IMR-90 (cell line): ENCODE data around the gene NOS1. TPM values are rescaled to one million over a fixed set of nuclear protein-coding genes. Genes with fewer than 3 reads are reported as not detected.

Experiments
- ATAC-seq: fragments of 200-7000 bp; cut with Tn5 transposase; 2 replicates; pipeline ENCODE4 v1.9.1; 2020; ENCODE audit warnings: low read depth, mild to moderate bottlenecking, moderate library complexity
- BruUV-seq: library from RNA; stranded (reverse); fragments of 400-500 nt; replicated peaks from 2 replicates; lab custom pipeline; 2021; lab: Mats Ljungman, UMichigan
- CTCF ChIA-PET: fragments of 300-600 bp; formaldehyde crosslinking; extraction: SDS; loops from one replicate; lab custom pipeline; 2021; ENCODE audit warnings: antibody characterized with exemption; lab: Yijun Ruan, JAX
- POLR2A ChIA-PET: fragments of 300-600 bp; sonication (Branson Sonifier 250); formaldehyde crosslinking; loops from one replicate; lab custom pipeline; 2022; ENCODE audit warnings: antibody characterized with exemption; ENCODE audit not compliant: unreplicated experiment; lab: Charles Lee
- DNase-seq: peaks from one replicate; pipeline ENCODE4 v3.0.0; 2013
- H2AFZ ChIP-seq: replicated peaks from 2 replicates; pipeline ENCODE3; 2013; ENCODE audit warnings: low read length, mild to moderate bottlenecking; ENCODE audit not compliant: poor library complexity
- H2AK5ac ChIP-seq: 2 replicates; pipeline ENCODE4 v1.6.1; 2013; ENCODE audit warnings: low read depth, low read length, inconsistent platforms
- H2AK9ac ChIP-seq: replicated peaks from 2 replicates; pipeline ENCODE3; 2013; ENCODE audit warnings: mild to moderate bottlenecking, low read depth, low read length, moderate library complexity; ENCODE audit not compliant: poor library complexity
- H2BK120ac ChIP-seq: 2 replicates; pipeline ENCODE4 v1.6.1; 2013; ENCODE audit warnings: low read depth, low read length, inconsistent platforms
- H2BK15ac ChIP-seq: 3 replicates; pipeline ENCODE4 v1.6.1; 2013; ENCODE audit warnings: low read depth, low read length, inconsistent platforms
- H2BK20ac ChIP-seq: 2 replicates; pipeline ENCODE4 v1.6.1; 2013; ENCODE audit warnings: low read depth, mild to moderate bottlenecking, inconsistent platforms, low read length, moderate library complexity
- H2BK5ac ChIP-seq: 2 replicates; pipeline ENCODE4 v1.6.1; 2013; ENCODE audit warnings: mild to moderate bottlenecking, low read depth, low read length, inconsistent platforms; ENCODE audit not compliant: poor library complexity, severe bottlenecking
- H3K14ac ChIP-seq: replicated peaks from 2 replicates; pipeline ENCODE4 v1.6.1; 2013; ENCODE audit warnings: low read depth, low read length, inconsistent platforms
- H3K18ac ChIP-seq: 2 replicates; pipeline ENCODE4 v1.6.1; 2013; ENCODE audit warnings: low read depth, low read length, control low read depth
- H3K23ac ChIP-seq: 2 replicates; pipeline ENCODE4 v1.6.1; 2013; ENCODE audit warnings: low read depth, low read length, inconsistent platforms
- H3K27ac ChIP-seq: 2 replicates; pipeline ENCODE4 v1.5.1; 2013; ENCODE audit warnings: mild to moderate bottlenecking, control low read depth, low read length; ENCODE audit not compliant: insufficient read depth
- H3K27me3 ChIP-seq: 2 replicates; pipeline ENCODE4 v1.6.1; 2013; ENCODE audit warnings: low read length; ENCODE audit not compliant: control insufficient read depth, insufficient read depth
- H3K36me3 ChIP-seq: 2 replicates; pipeline ENCODE4 v1.6.1; 2013; ENCODE audit warnings: low read length, mixed read lengths; ENCODE audit not compliant: control insufficient read depth, insufficient read depth
- H3K4ac ChIP-seq: 2 replicates; pipeline ENCODE4 v1.6.1; 2013; ENCODE audit warnings: low read depth, low read length, inconsistent platforms
- H3K4me1 ChIP-seq: 2 replicates; pipeline ENCODE4 v1.6.1; 2013; ENCODE audit warnings: low read length, mixed read lengths; ENCODE audit not compliant: control insufficient read depth, insufficient read depth
- H3K4me2 ChIP-seq: 2 replicates; pipeline ENCODE4 v1.6.1; 2013; ENCODE audit warnings: low read depth, mild to moderate bottlenecking, control low read depth, low read length, moderate library complexity
- H3K4me3 ChIP-seq: 2 replicates; pipeline ENCODE4 v1.5.1; 2013; ENCODE audit warnings: low read depth, mild to moderate bottlenecking, control low read depth, low read length, moderate library complexity; ENCODE audit not compliant: insufficient read depth
- H3K56ac ChIP-seq: 2 replicates; pipeline ENCODE4 v1.6.1; 2013; ENCODE audit warnings: low read length, inconsistent platforms; ENCODE audit not compliant: insufficient read depth; ENCODE audit errors: extremely low read depth
- H3K79me1 ChIP-seq, 2 experiments: 2 replicates each; pipeline ENCODE4 v1.6.1; 2013; ENCODE audit warnings: low read length in 2 of 2, inconsistent platforms in 1 of 2, low read depth in 1 of 2
- H3K9ac ChIP-seq: 2 replicates; pipeline ENCODE4 v1.6.1; 2013; ENCODE audit warnings: low read depth, low read length, control low read depth
- H3K9me1 ChIP-seq: 2 replicates; pipeline ENCODE4 v1.6.1; 2013; ENCODE audit warnings: low read length, inconsistent platforms; ENCODE audit not compliant: insufficient read depth
- H3K9me3 ChIP-seq: 2 replicates; pipeline ENCODE4 v1.6.1; 2013; ENCODE audit warnings: low read length; ENCODE audit not compliant: control insufficient read depth, insufficient read depth
- H4K20me1 ChIP-seq: 2 replicates; pipeline ENCODE4 v1.6.1; 2013; ENCODE audit warnings: low read length, inconsistent platforms; ENCODE audit not compliant: insufficient read depth
- H4K5ac ChIP-seq: 2 replicates; pipeline ENCODE4 v1.6.1; 2013; ENCODE audit warnings: mild to moderate bottlenecking, low read depth, low read length, control low read depth
- H4K8ac ChIP-seq, 2 experiments: 2 replicates each; pipeline ENCODE4 v1.6.1; 2013; ENCODE audit warnings: low read depth in 2 of 2, low read length in 2 of 2, control low read depth in 1 of 2, inconsistent platforms in 1 of 2
- H4K91ac ChIP-seq: 2 replicates; pipeline ENCODE4 v1.6.1; 2013; ENCODE audit warnings: low read depth, low read length, inconsistent platforms; ENCODE audit not compliant: insufficient read depth
- BHLHE40 ChIP-seq: fragments of 150-350 bp; IDR thresholded peaks from 2 replicates; pipeline ENCODE4 v1.6.1; 2016; ENCODE audit warnings: mild to moderate bottlenecking, low read depth, low read length
- CEBPB ChIP-seq: IDR thresholded peaks from 2 replicates; pipeline ENCODE4 v1.6.1; 2012; ENCODE audit warnings: low read depth, low read length, improper control_type of control experiment
- MXI1 ChIP-seq: IDR thresholded peaks from 2 replicates; pipeline ENCODE4 v1.6.1; 2012; ENCODE audit warnings: low read depth, mild to moderate bottlenecking, low read length, moderate library complexity, borderline replicate concordance
- NFE2L2 ChIP-seq: fragments of 150-350 bp; IDR thresholded peaks from 2 replicates; pipeline ENCODE4 v1.6.1; 2016; ENCODE audit warnings: low read depth, mild to moderate bottlenecking, low read length
- POLR2A ChIP-seq: IDR thresholded peaks from 2 replicates; pipeline ENCODE4 v1.6.1; 2012; ENCODE audit warnings: mild to moderate bottlenecking, low read depth, low read length
- RAD21 ChIP-seq: IDR thresholded peaks from 2 replicates; pipeline ENCODE4 v1.6.1; 2012; ENCODE audit warnings: low read length, improper control_type of control experiment
- RCOR1 ChIP-seq: IDR thresholded peaks from 2 replicates; pipeline ENCODE4 v1.6.1; 2012; ENCODE audit warnings: mild to moderate bottlenecking, low read length, improper control_type of control experiment; ENCODE audit not compliant: insufficient replicate concordance
- SMC3 ChIP-seq: fragments of 150-350 bp; IDR thresholded peaks from 2 replicates; pipeline ENCODE4 v1.6.1; 2016; ENCODE audit warnings: low read depth, mild to moderate bottlenecking, antibody characterized with exemption, low read length, moderate library complexity
- WGBS, 2 experiments: methylation state at CpG; one replicate each; pipeline versions ENCODE4 v1.1.5 to v1.1.7; 2013; ENCODE audit warnings: missing lambda C conversion rate in 2 of 2; ENCODE audit not compliant: insufficient read length in 1 of 2; ENCODE audit errors: extremely low coverage in 2 of 2; 5-methylcytosine and 5-hydroxymethylcytosine counted together
- dilution Hi-C: fragments of 300-500 bp; cut with HindIII; formaldehyde crosslinking; loops from one replicate; pipeline ENCODE4 v1.14.3; 2018; ENCODE audit warnings: low sequenced_read_pairs; ENCODE audit not compliant: unreplicated experiment
- in situ Hi-C: fragments of 300-500 bp; cut with MboI; formaldehyde crosslinking; loops from 3 replicates; pipeline ENCODE4 v1.14.3; 2019; ENCODE audit warnings: low sequenced_read_pairs, inconsistent platforms, mixed read lengths
- intact Hi-C: fragments of 100-400 bp; cut with micrococcal nuclease; formaldehyde crosslinking; loops from 2 replicates; pipeline ENCODE4 v1.10.0; 2022
- polyA plus RNA-seq, 3 experiments: library from polyadenylated mRNA; depleted of rRNA; stranded (reverse); fragments of >200 nt; gene quantifications; 2 replicates each; pipeline ENCODE4 v1.2.3, GENCODE V29; 2012; ENCODE audit warnings: low replicate concordance in 1 of 3
- total RNA-seq: library from RNA; depleted of rRNA; stranded (reverse); fragments of >200 nt; gene quantifications from 2 replicates; pipeline ENCODE4 v1.2.3, GENCODE V29; 2012
- TF ChIP-seq, protein P1 (sequence below): conservative IDR thresholded peaks from 2 replicates; pipeline ENCODE4 v1.5.1; 2012; ENCODE audit warnings: mild to moderate bottlenecking, low read depth, low read length, improper control_type of control experiment
- TF ChIP-seq, protein P2 (sequence below): fragments of 150-350 bp; IDR thresholded peaks from 2 replicates; pipeline ENCODE4 v1.6.1; 2016; ENCODE audit warnings: low read depth, mild to moderate bottlenecking, low read length, moderate library complexity, borderline replicate concordance

NOS1 gene
- total and polyA plus RNA-seq, 2 of the 4 experiments (the other 2 are of a cell fraction) = 0.09 TPM; not detected in 1

DNA sequence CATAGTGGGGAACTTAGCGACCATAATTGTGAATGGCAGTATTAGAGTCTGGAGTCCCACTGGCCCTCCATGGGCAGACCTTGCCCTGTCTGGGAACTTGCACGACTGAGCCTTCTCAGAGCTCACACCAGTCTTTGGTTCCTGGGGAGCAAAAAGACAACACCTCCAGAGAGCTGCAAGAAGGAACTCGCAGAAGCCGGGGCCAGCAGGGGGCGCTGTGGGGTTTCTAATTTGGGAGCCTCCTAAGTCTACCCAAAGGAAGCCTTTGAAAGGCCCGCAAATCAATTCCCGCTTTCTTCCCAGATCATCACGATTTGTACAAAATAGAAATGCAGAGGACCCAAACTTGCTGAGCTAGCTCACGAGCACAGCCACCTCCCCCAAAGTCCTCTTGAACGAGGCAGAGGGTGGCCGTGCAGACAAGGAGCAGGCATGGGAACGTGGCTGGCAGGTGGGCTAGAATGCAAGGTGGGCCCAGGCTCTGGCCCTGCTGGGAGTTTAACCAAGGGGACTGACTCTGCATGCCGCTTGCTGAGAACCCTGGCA, 124.9 kb downstream of the NOS1 start:
- H3K36me3 ChIP-seq = no peaks in the 10 kb centered on the region
- no peak overlapping the region for H2BK120ac ChIP-seq
- no peak overlapping the region for H3K4ac ChIP-seq
- H3K56ac ChIP-seq = no peak overlapping the region
- intact Hi-C loops (loop anchor here (1.0 kb wide), 1 partner anchor 601 kb away; no protein-coding TSS in a partner anchor), in situ Hi-C loops (no loop called here), dilution Hi-C loops (no loop called here)
- no peak overlapping the region for H2AK9ac ChIP-seq
- H3K14ac ChIP-seq = no peak overlapping the region
- no peak overlapping the region for H3K27ac ChIP-seq
- no peak overlapping the region for H2BK15ac ChIP-seq
- WGBS, 2 experiments = 0% methylated on average over 1 of the region's 13 CpGs; no CpG with 5 or more reads in 1 of the 2 experiments
- POLR2A ChIA-PET = no interaction called here
- H3K4me1 ChIP-seq = no peaks in the 10 kb centered on the region
- H2AFZ ChIP-seq = no peak overlapping the region
- no peaks in the 10 kb centered on the region for H3K9me1 ChIP-seq
- H2BK5ac ChIP-seq = no peak overlapping the region
- H4K91ac ChIP-seq = no peak overlapping the region
- TF ChIP-seq SMC3 = peak; percentile 36; the same call in 1 of the 2 replicates
- no peak for TF ChIP-seq RCOR1
- no peak for TF ChIP-seq CEBPB
- TF ChIP-seq RAD21 = peak; percentile 27; the same call in 1 of the 2 replicates
- TF ChIP-seq, protein P1, sequence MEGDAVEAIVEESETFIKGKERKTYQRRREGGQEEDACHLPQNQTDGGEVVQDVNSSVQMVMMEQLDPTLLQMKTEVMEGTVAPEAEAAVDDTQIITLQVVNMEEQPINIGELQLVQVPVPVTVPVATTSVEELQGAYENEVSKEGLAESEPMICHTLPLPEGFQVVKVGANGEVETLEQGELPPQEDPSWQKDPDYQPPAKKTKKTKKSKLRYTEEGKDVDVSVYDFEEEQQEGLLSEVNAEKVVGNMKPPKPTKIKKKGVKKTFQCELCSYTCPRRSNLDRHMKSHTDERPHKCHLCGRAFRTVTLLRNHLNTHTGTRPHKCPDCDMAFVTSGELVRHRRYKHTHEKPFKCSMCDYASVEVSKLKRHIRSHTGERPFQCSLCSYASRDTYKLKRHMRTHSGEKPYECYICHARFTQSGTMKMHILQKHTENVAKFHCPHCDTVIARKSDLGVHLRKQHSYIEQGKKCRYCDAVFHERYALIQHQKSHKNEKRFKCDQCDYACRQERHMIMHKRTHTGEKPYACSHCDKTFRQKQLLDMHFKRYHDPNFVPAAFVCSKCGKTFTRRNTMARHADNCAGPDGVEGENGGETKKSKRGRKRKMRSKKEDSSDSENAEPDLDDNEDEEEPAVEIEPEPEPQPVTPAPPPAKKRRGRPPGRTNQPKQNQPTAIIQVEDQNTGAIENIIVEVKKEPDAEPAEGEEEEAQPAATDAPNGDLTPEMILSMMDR = peak; percentile 49
- TF ChIP-seq NFE2L2 = no peak
- no peak for TF ChIP-seq MXI1
- TF ChIP-seq, protein P2, sequence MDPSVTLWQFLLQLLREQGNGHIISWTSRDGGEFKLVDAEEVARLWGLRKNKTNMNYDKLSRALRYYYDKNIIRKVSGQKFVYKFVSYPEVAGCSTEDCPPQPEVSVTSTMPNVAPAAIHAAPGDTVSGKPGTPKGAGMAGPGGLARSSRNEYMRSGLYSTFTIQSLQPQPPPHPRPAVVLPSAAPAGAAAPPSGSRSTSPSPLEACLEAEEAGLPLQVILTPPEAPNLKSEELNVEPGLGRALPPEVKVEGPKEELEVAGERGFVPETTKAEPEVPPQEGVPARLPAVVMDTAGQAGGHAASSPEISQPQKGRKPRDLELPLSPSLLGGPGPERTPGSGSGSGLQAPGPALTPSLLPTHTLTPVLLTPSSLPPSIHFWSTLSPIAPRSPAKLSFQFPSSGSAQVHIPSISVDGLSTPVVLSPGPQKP = no peak
- no peak for TF ChIP-seq BHLHE40
- TF ChIP-seq POLR2A = no peak
- H4K5ac ChIP-seq = no peak overlapping the region
- no peak overlapping the region for H3K4me2 ChIP-seq
- no peak overlapping the region for H4K8ac ChIP-seq
- no peak overlapping the region for H3K18ac ChIP-seq
- H3K4me3 ChIP-seq = no peak overlapping the region
- H3K23ac ChIP-seq = no peak overlapping the region
- H2BK20ac ChIP-seq = no peak overlapping the region
- DNase-seq (peak; percentile 17), ATAC-seq (no peak; the same call in 1 of the 2 replicates)
- H3K79me1 ChIP-seq = no peaks in the 10 kb centered on the region
- CTCF ChIA-PET = interaction anchor here (1.0 to 1.1 kb wide), 2 partner anchors 40 to 613 kb away, joined by 4 read pairs; no protein-coding TSS in a partner anchor
- no peaks in the 10 kb centered on the region for H3K27me3 ChIP-seq
- no peaks in the 10 kb centered on the region for H4K20me1 ChIP-seq
- BruUV-seq = no TSS peak
- no peak overlapping the region for H2AK5ac ChIP-seq
- H3K9ac ChIP-seq = no peak overlapping the region
- peaks cover 2% of the 10 kb centered on the region; the same call in 1 of the 2 replicates for H3K9me3 ChIP-seq
